ENCODE measurements around the gene RPP25.

Gene RPP25

GRCh38 chr15:74913041-74913440 lies 43.5 kb downstream of the RPP25 start:
- DNase-seq = no peak

DNA sequence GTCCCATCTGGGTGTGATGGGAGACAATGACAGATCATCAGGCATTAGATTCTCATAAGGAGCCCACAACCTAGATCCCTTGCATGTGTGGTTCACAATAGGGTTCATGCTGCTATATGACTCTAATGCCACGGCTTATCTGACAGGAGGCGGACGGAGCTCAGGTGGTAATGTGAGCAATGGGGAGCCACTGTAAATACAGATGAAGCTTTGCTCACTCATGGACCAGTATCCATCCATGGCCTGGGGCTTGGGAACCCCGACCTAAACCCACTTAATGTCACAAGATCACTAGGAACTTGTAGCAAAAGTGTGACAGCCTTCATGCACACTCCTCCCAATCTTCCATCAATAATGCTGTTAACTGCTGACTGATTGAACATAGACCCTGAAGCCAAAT lies 47.9 kb downstream of the RPP25 start:
- no peak for DNase-seq

- no peak for DNase-seq
Observed at GRCh38 chr15:74907163-74907870, 49.3 kb downstream of the RPP25 start.

DNA sequence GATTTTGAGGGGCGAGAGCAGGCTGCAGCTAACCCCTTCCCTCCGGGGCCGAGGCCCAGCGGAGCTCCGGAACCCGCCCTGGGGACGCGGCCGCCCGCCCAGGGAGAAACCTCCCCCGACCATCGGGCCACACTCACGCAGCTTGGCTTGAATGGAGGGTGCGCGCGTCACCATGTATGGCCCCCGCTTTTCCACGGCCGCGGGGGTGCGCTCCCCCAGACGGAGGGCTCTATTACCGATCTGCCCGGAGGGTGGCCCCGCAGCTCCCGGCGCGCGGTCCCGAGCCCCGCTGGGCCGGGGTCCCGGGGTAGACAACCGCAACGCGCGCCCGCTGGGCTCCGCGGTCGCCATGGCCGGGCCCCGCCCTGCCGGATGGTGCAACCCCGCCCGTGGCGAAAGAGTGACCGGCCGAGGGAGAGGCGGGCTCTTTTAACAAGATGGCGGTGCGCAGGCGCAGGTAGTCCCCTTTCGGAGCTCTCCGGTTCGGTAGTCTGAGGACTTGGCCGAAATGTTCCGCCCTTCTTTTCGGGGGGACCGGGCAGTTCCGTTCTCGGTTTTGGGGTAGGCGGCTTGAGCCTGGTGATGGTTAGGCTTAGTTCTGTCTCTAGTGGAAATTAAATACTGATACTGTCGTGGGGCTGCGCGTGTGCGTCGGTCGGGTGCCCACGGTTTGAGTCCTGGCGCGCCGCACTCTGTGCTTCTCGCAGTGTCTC lies 50.0 kb downstream of the RPP25 start, which contains the start of gene FAM219B:
Gene FAM219B, minus strand, starts transcription at position 402 of the 713 bp plus-strand sequence. Its CDS starts 51 bp downstream, at position 351.
- peak; percentile 49 to 52 for DNase-seq

GRCh38 chr15:74906067-74906449 lies 50.5 kb downstream of the RPP25 start:
- DNase-seq = peak in 1 of 2 experiments; percentile 6

Data from activated CD4-positive, alpha-beta T cell treated with anti-CD3 and anti-CD28 coated beads, Interleukin-2, amount 50 U/mL, for 4 hours (primary cell).